ENCODE results near the gene ZNG1B.
"Not testable (repeated sequence)": the region's sequence is repeated elsewhere in the genome, so short reads cannot be mapped to it uniquely, and the experiment has no call there.

ZNG1B gene

GRCh38 chr2:113437508-113438465 lies at the start of gene ZNG1B:
Gene ZNG1B (plus strand): TSS chr2:113437691. CDS start chr2:113437869, 178 bp downstream.
- peak; percentile 79 for DNase-seq (ENCODE audit: low spot score)

GRCh38 chr2:113390124-113390849 lies 47.2 kb upstream of the ZNG1B start:
- peak; percentile 81 for DNase-seq (ENCODE audit: low spot score)

GRCh38 chr2:113391073-113391472 lies 46.4 kb upstream of the ZNG1B start:
- no peak for DNase-seq (ENCODE audit: low spot score)

- DNase-seq (ENCODE audit: low spot score), result no peak
Observed at GRCh38 chr2:113406114-113406513, 31.4 kb upstream of the ZNG1B start.

GRCh38 chr2:113407446-113408099 lies 29.9 kb upstream of the ZNG1B start:
- no peak for DNase-seq (ENCODE audit: low spot score)

GRCh38 chr2:113411725-113412352 lies 25.7 kb upstream of the ZNG1B start:
- not testable (repeated sequence) for DNase-seq (ENCODE audit: low spot score)

GRCh38 chr2:113412774-113413173 lies 24.7 kb upstream of the ZNG1B start:
- not testable (repeated sequence) for DNase-seq (ENCODE audit: low spot score)

- peak; percentile 21 for DNase-seq (ENCODE audit: low spot score)
Observed at GRCh38 chr2:113431773-113432172, 5.7 kb upstream of the ZNG1B start.

- not testable (repeated sequence) for DNase-seq (ENCODE audit: low spot score)
Observed at GRCh38 chr2:113433468-113433867, 4.0 kb upstream of the ZNG1B start.

GRCh38 chr2:113465770-113466169 lies 28.3 kb downstream of the ZNG1B start:
- DNase-seq (ENCODE audit: low spot score), result not testable (repeated sequence)

- not testable (repeated sequence) for DNase-seq (ENCODE audit: low spot score)
Observed at GRCh38 chr2:113476688-113477368, 39.3 kb downstream of the ZNG1B start.

GRCh38 chr2:113496527-113496926 lies 59.0 kb downstream of the ZNG1B start:
- not testable (repeated sequence) for DNase-seq (ENCODE audit: low spot score)

- DNase-seq (ENCODE audit: low spot score), result not testable (repeated sequence)
Observed at GRCh38 chr2:113498365-113498764, 60.9 kb downstream of the ZNG1B start, which contains the start of gene FOXD4L1. Gene FOXD4L1 (plus strand): TSS chr2:113498665. CDS start chr2:113499257, 592 bp downstream.

- DNase-seq (ENCODE audit: low spot score), result not testable (repeated sequence)
Observed at GRCh38 chr2:113499019-113499885, 61.8 kb downstream of the ZNG1B start.

GRCh38 chr2:113499886-113500722 lies 62.6 kb downstream of the ZNG1B start:
- DNase-seq (ENCODE audit: low spot score), result not testable (repeated sequence)

GRCh38 chr2:113500723-113501038 lies 63.2 kb downstream of the ZNG1B start:
- not testable (repeated sequence) for DNase-seq (ENCODE audit: low spot score)

GRCh38 chr2:113502216-113503093 lies 65.0 kb downstream of the ZNG1B start:
- not testable (repeated sequence) for DNase-seq (ENCODE audit: low spot score)
